ENCODE results near the gene SRP9.
"Not testable (repeated sequence)": the region's sequence is repeated elsewhere in the genome, so short reads cannot be mapped to it uniquely, and the experiment has no call there.

Gene SRP9

GRCh38 chr1:225776294-225776693, 1.3 kb upstream of the SRP9 start:
- DNase-seq (ENCODE audit: low spot score), result no peak

DNA sequence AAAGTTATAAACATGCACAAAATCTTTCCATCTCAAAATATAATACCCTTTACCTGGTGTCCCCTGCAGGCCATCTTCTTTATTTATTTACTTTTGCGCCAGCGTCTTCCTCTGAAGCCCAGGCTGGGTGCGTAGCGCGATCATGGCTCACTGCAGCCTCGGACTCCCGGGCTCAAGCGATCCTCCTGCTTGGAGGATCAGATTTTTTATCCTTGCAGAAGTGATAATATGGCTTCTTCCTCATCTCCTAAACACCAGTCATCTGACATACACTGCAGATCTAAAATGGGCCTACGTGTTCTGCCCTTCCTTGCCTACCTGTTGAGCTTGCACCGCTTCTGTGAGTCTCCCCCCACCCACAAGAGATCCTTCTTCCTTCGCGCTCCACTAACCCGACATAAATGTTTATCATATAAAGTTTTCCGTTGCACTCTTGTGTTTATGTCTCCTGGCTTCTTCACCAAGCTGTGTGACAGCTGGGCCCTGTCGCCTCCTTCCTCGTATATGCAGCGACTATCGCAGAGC, 506 bp upstream of the SRP9 start:
- DNase-seq (ENCODE audit: low spot score), result no peak

- DNase-seq (ENCODE audit: low spot score), result no peak
Observed at GRCh38 chr1:225778337-225778669, 677 bp downstream of the SRP9 start.

- not testable (repeated sequence) for DNase-seq (ENCODE audit: low spot score)
Observed at GRCh38 chr1:225779165-225779564, 1.5 kb downstream of the SRP9 start.

DNA sequence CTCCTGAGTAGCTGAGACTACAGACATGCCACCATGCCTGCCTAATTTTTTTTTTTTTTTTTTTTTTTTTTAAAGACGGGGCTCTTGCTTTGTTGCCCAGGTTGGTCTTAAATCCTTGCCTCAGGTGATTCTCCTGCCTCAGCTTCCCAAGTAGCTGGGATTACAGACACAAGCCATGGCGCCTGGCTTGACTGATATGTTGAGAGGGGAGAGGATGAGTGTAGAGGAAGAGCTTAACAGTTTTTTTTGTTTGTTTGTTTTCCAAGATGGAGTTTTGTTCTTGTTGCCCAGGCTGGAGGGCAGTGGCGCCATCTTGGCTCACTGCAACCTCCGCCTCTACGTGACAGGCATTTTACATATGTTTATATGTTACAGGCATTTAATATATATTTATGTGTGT, 2.5 kb downstream of the SRP9 start:
- DNase-seq (ENCODE audit: low spot score), result no peak

- no peak for DNase-seq (ENCODE audit: low spot score)
Observed at GRCh38 chr1:225780630-225781029, 3.0 kb downstream of the SRP9 start.

DNA sequence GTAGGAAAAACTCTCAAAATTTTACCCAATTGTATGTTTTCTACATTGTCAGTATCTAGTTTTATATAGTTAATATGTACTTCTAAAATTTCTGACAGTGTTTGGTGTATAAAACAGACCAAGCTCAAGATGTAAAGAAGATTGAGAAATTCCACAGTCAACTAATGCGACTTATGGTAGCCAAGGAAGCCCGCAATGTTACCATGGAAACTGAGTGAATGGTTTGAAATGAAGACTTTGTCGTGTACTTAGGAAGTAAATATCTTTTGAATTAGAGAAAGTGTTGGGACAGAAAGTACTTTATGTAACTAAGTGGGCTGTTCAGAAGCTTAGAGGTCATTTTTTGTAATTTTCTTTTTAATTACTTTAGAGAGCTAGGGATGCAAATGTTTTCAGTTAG, 11.5 kb downstream of the SRP9 start:
- not testable (repeated sequence) for DNase-seq (ENCODE audit: low spot score)

DNA sequence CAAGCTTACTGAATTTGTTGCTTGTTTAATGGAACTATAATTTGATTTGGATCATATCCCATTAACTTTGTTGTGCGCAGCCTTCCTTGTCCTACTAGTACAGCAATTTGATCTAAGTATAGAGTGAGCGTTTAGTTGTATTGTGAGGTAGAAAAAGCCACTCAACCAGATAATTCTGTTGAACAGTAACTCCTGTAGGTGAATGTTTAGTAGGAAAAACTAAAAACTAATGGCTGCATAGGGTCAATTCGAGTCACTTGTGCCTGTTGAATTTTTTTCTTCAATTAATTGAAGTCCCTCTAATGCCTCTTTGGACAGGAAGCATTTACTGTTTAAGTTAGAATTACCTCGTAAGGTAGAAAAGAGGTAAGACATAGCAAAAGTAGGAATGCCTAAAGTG, 17.3 kb downstream of the SRP9 start:
- no peak for DNase-seq (ENCODE audit: low spot score)

DNA sequence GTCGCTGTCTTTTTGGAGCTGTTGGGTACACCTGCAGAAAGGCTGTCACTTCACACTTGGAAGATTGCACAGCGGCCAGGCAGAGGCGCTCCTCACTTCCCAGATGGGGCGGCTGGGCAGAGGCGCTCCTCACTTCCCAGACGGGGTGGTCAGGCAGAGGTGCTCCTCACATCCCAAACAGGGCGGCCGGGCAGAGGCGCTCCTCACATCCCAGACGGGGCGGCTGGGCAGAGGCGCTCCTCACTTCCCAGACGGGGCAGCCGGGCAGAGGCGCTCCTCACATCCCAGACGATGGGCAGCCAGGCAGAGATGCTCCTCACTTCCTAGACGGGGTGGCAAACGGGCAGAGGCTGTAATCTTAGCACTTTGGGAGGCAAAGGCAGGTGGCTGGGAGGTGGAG, 18.5 kb downstream of the SRP9 start:
- not testable (repeated sequence) for DNase-seq (ENCODE audit: low spot score)

DNA sequence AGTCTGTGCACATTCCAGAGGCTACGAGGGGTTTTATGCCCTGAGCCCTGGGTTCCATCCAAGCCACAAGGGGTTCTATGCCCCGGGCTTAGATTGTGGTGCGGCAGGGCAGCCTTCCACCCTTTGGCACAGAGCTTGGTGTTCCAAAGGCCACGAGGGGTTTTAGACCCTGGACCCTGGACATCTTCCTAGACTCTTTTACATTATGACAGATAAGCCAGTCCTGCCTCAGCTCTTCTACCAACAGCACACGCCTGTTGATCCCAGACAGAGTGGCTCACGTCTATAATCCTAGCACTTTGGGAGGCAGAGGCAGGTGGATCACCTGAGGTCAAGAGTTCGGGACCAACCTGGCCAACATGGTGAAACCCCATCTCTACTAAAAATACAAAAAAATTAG, 23.5 kb downstream of the SRP9 start:
- not testable (repeated sequence) for DNase-seq (ENCODE audit: low spot score)

DNA sequence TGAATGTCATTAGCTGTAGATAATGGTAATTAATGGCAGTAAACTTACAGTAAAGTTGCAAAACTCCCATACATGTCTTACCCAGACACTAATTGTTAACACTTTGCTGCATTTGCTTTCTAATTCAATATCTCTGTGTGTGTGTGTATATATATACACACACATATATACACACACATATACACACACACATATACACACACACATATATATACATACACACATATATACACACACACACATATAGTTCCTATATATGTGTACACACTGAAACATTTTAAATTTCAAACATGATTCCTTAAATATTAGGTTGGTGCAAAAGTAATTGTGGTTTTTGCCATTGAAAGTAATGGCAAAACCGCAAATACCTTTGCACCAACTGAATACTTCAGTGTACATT, 28.6 kb downstream of the SRP9 start:
- DNase-seq (ENCODE audit: low spot score), result no peak

DNA sequence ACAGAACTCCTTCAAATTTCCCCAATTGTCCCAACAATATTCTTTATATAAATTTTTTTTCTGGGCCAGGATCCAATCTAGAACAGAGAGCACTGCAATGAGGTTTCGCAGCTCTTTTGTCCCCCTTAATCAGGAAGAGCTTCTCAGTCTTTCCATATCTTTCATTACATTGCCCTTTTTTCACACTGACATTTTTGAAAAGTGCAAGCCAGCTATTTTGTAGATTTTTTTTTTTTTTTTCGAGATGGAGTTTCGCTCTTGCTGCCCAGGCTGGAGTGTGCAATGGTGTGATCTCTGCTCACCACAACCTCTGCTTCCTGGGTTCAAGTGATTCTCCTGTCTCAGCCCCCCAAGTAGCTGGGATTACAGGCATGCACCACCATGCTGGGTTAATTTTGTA, 29.1 kb downstream of the SRP9 start:
- DNase-seq (ENCODE audit: low spot score), result not testable (repeated sequence)

- no peak for DNase-seq (ENCODE audit: low spot score)
Observed at GRCh38 chr1:225808136-225808535, 30.5 kb downstream of the SRP9 start.

DNA sequence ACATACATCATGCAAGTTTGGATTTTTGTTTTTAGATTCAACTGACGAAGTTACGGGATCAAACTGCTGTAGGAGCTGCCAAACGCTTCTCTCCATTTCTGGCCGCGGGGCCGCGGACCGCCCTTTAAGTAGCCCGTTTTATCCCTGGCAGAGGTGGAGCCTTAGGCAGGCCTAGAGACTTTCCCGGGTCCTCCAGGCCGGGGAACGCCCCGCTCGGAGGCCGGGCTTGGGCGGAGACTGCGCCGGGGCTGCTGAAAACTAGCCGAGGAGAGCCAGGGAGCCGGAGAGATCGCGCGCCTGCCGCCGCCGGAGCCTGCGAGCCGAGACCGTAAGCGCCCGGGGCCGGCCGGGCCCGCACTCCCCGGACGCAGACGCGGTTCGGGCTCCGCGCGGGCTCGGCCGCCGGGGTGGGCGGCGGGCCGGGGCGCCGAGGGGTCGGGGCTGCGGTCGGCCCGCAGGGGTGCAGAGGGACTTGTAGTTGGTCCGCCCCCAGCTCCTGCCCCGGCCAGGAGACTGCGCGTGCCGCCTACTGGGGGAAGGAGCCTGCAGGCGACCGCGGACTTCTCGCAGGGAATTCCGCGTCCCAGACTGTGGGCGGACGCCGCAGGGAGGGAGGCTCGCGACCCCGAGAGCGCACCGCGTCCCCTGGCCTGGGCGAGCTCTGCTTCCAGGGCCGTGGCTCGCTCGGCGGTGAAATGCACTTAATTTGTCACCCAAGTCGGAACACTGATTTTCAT, 32.4 kb downstream of the SRP9 start, which contains the start of gene EPHX1:
Gene EPHX1 (plus strand): TSS at position 283 of the 737 bp plus-strand sequence. CDS start 18,606 bp downstream, outside the sequence.
- DNase-seq (ENCODE audit: low spot score), result peak; percentile 98

DNA sequence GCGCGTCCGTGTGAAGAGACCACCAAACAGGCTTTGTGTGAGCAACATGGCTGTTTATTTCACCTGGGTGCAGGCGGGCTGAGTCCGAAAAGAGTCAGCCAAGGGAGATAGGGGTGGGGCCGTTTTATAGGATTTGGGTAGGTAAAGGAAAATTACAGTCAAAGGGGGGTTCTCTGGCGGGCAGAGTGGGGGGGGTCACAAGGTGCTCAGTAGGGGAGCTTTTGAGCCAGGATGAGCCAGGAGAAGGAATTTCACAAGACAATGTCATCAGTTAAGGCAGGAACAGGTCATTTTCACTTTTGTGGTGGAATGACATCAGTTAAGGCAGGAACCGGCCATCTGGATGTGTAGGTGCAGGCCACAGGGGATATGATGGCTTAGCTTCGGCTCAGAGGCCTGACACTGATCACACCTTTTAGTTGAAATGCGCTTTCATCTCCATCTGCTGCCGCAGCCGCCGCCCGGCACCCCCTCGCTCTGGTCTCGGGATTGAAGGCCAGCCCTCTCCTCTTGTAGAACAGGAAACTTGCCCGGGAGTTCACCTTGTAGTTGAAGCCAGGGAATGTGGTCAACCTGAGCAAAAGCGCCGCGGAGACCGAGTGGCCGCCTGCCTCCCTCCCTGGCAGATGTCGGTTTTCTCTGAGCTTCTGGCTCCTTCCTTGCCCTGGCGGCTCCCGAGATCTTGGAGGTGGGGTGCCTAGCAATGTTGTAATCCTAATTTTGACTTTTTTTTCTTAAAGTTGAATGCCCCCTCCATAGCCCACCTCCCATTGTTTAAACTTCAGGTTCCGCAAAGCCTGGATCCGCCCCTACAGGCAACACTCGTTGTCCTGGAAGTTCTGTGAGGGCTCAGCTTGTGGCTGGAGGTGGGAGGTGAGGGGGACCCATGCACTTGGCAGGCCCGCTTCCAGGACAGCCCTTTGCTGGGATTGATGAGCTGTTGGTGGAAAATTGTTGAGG, 33.2 kb downstream of the SRP9 start:
- DNase-seq (ENCODE audit: low spot score), result not testable (repeated sequence)

DNA sequence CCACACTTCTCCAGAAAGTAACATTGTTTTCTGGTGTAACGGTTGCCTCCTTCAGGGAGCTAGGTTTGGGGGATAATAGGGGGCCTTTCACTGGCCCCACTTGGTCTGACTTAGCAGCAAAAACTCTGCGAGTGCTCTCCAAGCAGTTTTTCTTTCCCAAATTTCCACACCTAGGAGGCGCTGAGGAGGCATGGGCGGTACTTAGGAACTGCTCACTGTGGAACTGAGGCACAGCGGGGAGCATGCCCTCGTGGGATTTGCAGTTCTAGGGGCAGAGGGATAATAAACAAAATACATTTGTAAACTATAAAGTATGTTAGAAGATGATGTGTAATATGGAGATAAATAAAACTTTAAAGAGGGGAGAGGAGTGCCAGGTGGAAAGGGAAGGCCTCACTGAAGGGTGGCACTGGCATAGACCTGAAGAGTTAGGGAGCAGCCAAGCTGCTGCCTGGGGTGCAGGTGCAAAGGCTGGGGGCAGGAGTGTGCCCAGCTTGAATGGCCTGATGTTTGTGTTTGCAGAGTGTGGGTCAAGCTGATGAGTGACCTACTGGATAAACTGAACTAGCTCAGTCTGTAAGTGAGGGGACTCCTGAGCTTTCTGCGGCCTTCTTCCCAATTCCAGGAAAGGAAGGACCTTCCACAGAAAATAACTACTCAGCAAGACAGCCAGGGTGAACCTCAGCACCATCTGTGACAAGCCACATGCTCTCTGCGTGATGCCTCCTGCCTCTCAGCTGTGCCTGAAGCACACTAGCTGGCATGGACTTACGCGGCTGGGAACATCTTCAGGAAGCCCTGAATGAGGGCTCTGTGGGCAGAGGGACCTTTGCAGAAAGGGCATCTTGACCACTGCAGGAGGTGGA, 34.2 kb downstream of the SRP9 start:
- peak; percentile 38 for DNase-seq (ENCODE audit: low spot score)

GRCh38 chr1:225812488-225813213, 35.0 kb downstream of the SRP9 start:
- DNase-seq (ENCODE audit: low spot score), result no peak

DNA sequence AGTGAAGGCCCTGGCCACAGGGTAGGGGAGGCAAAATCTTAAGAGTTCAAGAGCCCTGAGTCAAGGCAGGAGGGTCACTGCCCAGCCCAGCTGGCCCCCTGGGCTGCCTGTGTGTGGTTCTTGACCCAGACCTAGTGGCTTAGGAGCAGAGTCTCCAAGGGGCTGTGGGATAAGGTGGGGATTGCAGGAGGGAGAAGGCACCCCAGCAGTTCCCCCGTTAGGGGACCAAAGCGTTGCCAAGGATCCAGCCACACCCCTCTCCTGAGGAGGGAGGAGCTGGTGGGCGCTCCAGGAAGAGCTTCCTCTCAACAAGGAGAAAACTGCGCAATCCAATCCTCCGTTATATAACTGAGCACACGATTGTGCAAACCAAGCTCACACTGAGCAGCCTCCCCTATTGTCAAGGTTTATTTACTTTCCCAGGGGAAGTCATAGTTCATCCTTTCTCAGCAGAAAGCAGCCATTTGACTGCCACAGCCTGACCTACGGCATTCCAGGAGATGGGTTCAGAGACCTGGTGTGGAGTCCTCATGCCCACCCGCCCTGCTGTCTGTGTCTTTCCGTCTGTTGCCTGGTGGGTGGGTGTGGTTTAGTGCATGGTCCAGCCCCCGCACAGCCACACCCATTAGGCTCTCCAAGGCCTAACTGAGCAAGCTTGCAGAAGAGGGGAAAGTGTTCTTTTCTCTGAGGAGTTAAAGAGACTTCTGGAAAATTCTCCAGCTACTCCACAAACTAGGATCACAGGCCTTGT, 35.8 kb downstream of the SRP9 start:
- peak; percentile 56 for DNase-seq (ENCODE audit: low spot score)

DNA sequence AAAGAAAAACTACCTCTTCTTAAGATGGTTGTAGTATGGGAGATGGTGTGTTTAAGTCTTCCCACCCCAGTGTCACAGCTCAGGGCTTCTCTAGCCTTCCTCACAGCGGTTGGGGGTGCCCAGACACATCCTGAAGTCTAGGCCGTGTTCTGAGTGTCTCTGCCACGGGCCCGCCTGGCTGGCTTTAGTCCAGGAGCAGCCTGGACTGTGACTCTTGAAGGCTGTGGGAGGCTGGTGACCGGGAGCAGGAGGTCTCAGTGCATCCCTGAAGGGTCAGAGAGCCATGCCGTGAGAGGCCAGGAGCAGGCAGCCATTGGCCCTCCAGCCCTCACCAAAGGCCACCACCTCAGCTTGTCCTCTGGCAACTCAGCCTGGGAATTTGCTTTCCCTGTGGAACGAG, 36.8 kb downstream of the SRP9 start:
- no peak for DNase-seq (ENCODE audit: low spot score)

DNA sequence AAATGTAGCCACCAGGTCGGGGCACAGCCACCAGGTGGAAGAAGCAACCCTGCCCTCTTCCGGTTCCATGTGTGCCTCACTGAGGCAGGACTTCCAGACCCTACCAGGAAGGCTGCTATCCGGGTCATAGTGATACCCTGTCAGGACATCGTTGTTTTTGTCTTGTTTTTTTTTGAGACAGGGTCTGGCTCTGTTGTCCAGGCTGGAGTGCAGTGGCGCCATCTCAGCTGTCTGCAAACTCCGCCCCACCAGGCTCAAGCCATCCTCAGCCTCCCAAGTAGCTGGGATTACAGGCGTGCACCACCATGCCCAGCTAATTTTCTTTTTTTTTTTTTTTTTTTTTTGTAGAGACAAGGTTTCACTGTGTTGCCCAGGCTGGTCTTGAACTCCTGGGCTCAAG, 37.5 kb downstream of the SRP9 start:
- DNase-seq (ENCODE audit: low spot score), result not testable (repeated sequence)
